HFFc6 (cell line): ENCODE measurements around the gene CLEC16A. TPM values are rescaled to one million over a fixed set of nuclear protein-coding genes. Genes with fewer than 3 reads are reported as not detected.
A peak's percentile ranks its signal among the peaks of the same experiment; 100 is the strongest.

Experiments
- DNase-seq: peaks from one replicate; pipeline ENCODE4 v3.0.0-alpha.2; 2018
- H3K27ac Mint-ChIP-seq: 2 replicates; pipeline ENCODE4 v1.8.0; 2020; ENCODE audit warnings: mild to moderate bottlenecking, mixed read lengths
- H3K27me3 Mint-ChIP-seq: 2 replicates; pipeline ENCODE4 v1.8.0; 2021; ENCODE audit warnings: mild to moderate bottlenecking, moderate library complexity, mixed read lengths; ENCODE audit not compliant: insufficient read depth
- H3K36me3 Mint-ChIP-seq: 2 replicates; pipeline ENCODE4 v1.8.0; 2021; ENCODE audit warnings: low read depth, mixed read lengths
- H3K4me1 Mint-ChIP-seq: 2 replicates; pipeline ENCODE4 v1.8.0; 2020; ENCODE audit warnings: low read depth, mixed read lengths
- H3K4me3 Mint-ChIP-seq: 2 replicates; pipeline ENCODE4 v1.8.0; 2020; ENCODE audit warnings: mild to moderate bottlenecking, moderate library complexity, mixed read lengths
- H3K9me3 Mint-ChIP-seq: 2 replicates; pipeline ENCODE4 v1.8.0; 2020; ENCODE audit warnings: mild to moderate bottlenecking, mixed read lengths
- total RNA-seq, 6 experiments: library from RNA; stranded (reverse); fragmentation: NEBNext Ultra II Directional; extraction: Animal tissue kit (Norgen Biotek cat#: 25700); gene quantifications; 2 replicates in 1 of 6; 3 replicates in 5 of 6; pipeline ENCODE4 v1.2.3, GENCODE V29; 2021
- TF ChIP-seq, protein P1 (sequence below): fragments of 200-600 bp; sonication (generic); IDR thresholded peaks from 2 replicates; pipeline ENCODE4 v1.5.0; 2021; ENCODE audit warnings: antibody characterized with exemption, mild to moderate bottlenecking

The CLEC16A gene
- total RNA-seq, 6 experiments from 2014 or later: 19.4 to 23.2 (median 21.2) TPM

DNA sequence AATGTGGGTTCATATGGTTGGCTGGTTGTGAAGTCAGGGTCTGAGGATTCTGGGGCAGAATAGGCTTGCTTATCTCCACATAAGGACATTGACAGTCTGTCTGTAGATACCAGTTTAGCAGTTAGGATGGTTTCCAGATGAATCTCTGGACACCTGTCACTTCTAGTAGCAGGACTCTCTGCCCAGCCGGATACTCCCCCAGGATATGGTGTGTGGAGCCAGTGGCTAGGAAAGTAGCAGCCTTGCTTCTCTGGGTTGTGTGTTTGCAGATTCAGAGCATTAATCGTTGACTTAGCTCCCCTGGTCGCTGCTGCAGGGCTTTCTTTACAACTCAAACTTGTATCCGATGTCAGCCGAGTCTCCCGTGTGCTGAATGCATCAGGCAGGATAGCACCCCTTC, 45.2 kb downstream of the CLEC16A start:
- H3K36me3 Mint-ChIP-seq: peaks cover 16% of the 10 kb centered on the region

DNA sequence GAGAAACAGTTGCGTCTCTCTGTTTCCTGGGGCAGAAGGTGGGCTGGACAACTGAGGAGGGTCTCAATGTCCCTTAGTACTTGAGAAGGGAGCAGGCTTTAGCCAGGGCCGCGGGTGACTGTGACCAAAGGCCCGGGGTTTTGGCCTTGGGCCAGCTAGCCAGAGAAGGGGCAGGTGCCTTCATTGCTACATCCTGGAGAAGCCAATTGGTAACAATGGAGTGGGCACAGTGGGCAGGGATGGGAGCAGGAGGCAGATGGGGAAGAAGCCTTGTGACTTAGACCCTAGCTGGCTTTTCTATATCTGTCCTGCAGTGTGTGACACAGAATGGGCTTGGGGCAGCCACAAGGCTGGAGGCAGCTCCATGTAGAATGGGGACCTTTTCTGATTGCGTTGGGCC, 46.0 kb downstream of the CLEC16A start:
- Mint-ChIP-seq H3K4me1 (peaks cover 42% of the 10 kb centered on the region), H3K4me3 (no peak overlapping the region), H3K36me3 (peaks cover 18% of the 10 kb centered on the region), H3K9me3 (no peaks in the 10 kb centered on the region), H3K27me3 (no peaks in the 10 kb centered on the region; the same call in none of the 2 replicates), H3K27ac (peak overlapping the region; percentile 89; the same call in 1 of the 2 replicates)
- TF ChIP-seq, protein P1, sequence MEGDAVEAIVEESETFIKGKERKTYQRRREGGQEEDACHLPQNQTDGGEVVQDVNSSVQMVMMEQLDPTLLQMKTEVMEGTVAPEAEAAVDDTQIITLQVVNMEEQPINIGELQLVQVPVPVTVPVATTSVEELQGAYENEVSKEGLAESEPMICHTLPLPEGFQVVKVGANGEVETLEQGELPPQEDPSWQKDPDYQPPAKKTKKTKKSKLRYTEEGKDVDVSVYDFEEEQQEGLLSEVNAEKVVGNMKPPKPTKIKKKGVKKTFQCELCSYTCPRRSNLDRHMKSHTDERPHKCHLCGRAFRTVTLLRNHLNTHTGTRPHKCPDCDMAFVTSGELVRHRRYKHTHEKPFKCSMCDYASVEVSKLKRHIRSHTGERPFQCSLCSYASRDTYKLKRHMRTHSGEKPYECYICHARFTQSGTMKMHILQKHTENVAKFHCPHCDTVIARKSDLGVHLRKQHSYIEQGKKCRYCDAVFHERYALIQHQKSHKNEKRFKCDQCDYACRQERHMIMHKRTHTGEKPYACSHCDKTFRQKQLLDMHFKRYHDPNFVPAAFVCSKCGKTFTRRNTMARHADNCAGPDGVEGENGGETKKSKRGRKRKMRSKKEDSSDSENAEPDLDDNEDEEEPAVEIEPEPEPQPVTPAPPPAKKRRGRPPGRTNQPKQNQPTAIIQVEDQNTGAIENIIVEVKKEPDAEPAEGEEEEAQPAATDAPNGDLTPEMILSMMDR: no peak
- DNase-seq: no peak

More for the DNA sequence above, 45.2 kb downstream of the CLEC16A start:
- Mint-ChIP-seq H3K9me3 (no peaks in the 10 kb centered on the region), H3K4me3 (no peak overlapping the region), H3K4me1 (peaks cover 46% of the 10 kb centered on the region), H3K27ac (no peak overlapping the region), H3K27me3 (no peaks in the 10 kb centered on the region; the same call in none of the 2 replicates)
- no peak for DNase-seq
- TF ChIP-seq, protein P1: no peak

GRCh38 chr16:10992112-10992511, 47.7 kb downstream of the CLEC16A start:
- H3K36me3 Mint-ChIP-seq: peaks cover 26% of the 10 kb centered on the region
- H3K27ac Mint-ChIP-seq: peak overlapping the region; percentile 89
- peak overlapping the region; percentile 70 for H3K4me3 Mint-ChIP-seq
- peaks cover 2% of the 10 kb centered on the region for H3K27me3 Mint-ChIP-seq
- H3K9me3 Mint-ChIP-seq: no peaks in the 10 kb centered on the region
- TF ChIP-seq, protein P1: no peak
- H3K4me1 Mint-ChIP-seq: peaks cover 42% of the 10 kb centered on the region
- DNase-seq: peak; percentile 72

GRCh38 chr16:10992797-10993196, 48.4 kb downstream of the CLEC16A start:
- DNase-seq: peak; percentile 68
- Mint-ChIP-seq H3K36me3 (peaks cover 26% of the 10 kb centered on the region), H3K4me3 (peak overlapping the region; percentile 70), H3K9me3 (no peaks in the 10 kb centered on the region), H3K27me3 (peaks cover 2% of the 10 kb centered on the region), H3K27ac (peak overlapping the region; percentile 89), H3K4me1 (peaks cover 42% of the 10 kb centered on the region)
- TF ChIP-seq, protein P1: no peak

- Mint-ChIP-seq H3K9me3 (no peaks in the 10 kb centered on the region), H3K36me3 (peaks cover 26% of the 10 kb centered on the region), H3K27ac (peak overlapping the region; percentile 89; the same call in 1 of the 2 replicates), H3K4me1 (peaks cover 42% of the 10 kb centered on the region), H3K4me3 (peak overlapping the region; percentile 70; the same call in 1 of the 2 replicates), H3K27me3 (peaks cover 2% of the 10 kb centered on the region; the same call in 1 of the 2 replicates)
- no peak for DNase-seq
- TF ChIP-seq, protein P1: no peak
Measured at GRCh38 chr16:10993649-10994048, 49.3 kb downstream of the CLEC16A start.
